Lower lobe of right lung (tissue), 2 donors: Measurements from ENCODE around the gene LORICRIN. TPM values are rescaled to one million over a fixed set of nuclear protein-coding genes. Genes with fewer than 3 reads are reported as not detected.

Experiments
- ATAC-seq, 2 donors: fragments of 200-7000 bp; cut with Tn5 transposase; one replicate each; pipeline ENCODE4 v1.9.1; 2020 to 2022; ENCODE audit warnings: mild to moderate bottlenecking in 2 of 2, moderate library complexity in 2 of 2
- DNase-seq: peaks from one replicate; pipeline ENCODE4 v3.0.0-alpha.2; 2020
- H3K27ac ChIP-seq: fragments of 200-600 bp; one replicate; pipeline ENCODE4 v1.8.0; 2022
- H3K27me3 ChIP-seq: fragments of 200-600 bp; one replicate; pipeline ENCODE4 v1.8.0; 2022; ENCODE audit warnings: low read depth
- H3K36me3 ChIP-seq: fragments of 200-600 bp; one replicate; pipeline ENCODE4 v1.8.0; 2022; ENCODE audit warnings: mild to moderate bottlenecking
- H3K4me1 ChIP-seq: fragments of 200-600 bp; one replicate; pipeline ENCODE4 v1.8.0; 2022
- H3K4me3 ChIP-seq: fragments of 200-600 bp; one replicate; pipeline ENCODE4 v1.8.0; 2022; ENCODE audit warnings: mild to moderate bottlenecking
- H3K9me3 ChIP-seq: fragments of 200-600 bp; one replicate; pipeline ENCODE4 v1.8.0; 2022
- CTCF ChIP-seq: fragments of 200-600 bp; IDR thresholded peaks from one replicate; pipeline ENCODE4 v1.8.0; 2022; ENCODE audit warnings: antibody characterized with exemption, mild to moderate bottlenecking
- intact Hi-C: fragments of 100-400 bp; cut with DNase I; formaldehyde crosslinking; loops from one replicate; pipeline ENCODE4 v1.11.0; 2022
- total RNA-seq: library from RNA; stranded (reverse); fragmentation: NEBNext Ultra II Directional; extraction: Animal tissue kit (Norgen Biotek cat#: 25700); gene quantifications from one replicate; pipeline ENCODE4 v1.2.1, GENCODE V29; 2021
- donor health status: DM: no; HTN: yes; CAD: no; lungs with severe emphysema.

LORICRIN gene
- total RNA-seq, 1 donor from 2014 or later: not detected

DNA sequence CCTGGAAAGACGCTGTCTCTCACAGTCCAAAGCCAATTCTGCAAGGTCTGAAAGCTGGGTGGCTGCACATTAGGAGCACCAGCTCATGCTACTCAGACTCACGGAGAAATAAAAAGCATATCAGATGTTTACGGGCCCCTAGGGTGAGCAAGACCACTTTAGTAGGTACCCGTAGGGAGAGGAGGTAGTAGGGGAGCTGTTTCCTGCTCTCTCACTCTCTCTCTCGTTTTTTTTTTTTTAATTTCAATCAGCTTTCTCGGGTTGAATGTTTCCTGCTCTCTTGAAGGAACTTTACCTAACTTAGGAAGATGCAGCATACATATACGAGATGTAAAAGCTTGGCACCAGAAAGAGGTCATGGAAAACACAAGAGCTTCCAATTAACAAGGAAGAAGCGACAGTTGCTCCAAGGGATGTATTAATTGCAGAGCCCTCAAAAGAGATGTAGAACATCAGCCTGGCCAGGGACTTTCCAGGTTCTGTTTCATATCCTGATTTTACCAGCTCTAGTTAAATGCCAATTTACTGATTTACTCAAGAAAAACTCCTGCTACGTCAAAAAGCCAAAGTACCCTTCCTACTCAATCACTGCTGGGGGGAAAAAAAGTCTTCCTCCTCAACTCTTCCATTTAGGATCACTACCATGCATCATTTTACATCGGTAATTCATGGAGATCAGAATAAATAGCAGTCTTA, 3.1 kb downstream of the LORICRIN start:
- peaks cover 60% of the 10 kb centered on the region for H3K27me3 ChIP-seq
- H3K4me3 ChIP-seq: no peak overlapping the region
- intact Hi-C loops: no loop called here
- peaks cover 11% of the 10 kb centered on the region for H3K4me1 ChIP-seq
- no peaks in the 10 kb centered on the region for H3K9me3 ChIP-seq
- no peak overlapping the region for H3K27ac ChIP-seq
- no peaks in the 10 kb centered on the region for H3K36me3 ChIP-seq
- ATAC-seq (no peak), DNase-seq (no peak)
- TF ChIP-seq CTCF: no peak

GRCh38 chr1:153265457-153265856, 6.0 kb downstream of the LORICRIN start:
- no peak for DNase-seq
- H3K9me3 ChIP-seq: no peaks in the 10 kb centered on the region
- intact Hi-C loops: no loop called here
- no peak overlapping the region for H3K4me3 ChIP-seq
- no peak for TF ChIP-seq CTCF
- H3K27ac ChIP-seq: no peak overlapping the region
- H3K27me3 ChIP-seq: peaks cover 56% of the 10 kb centered on the region
- no peak for ATAC-seq
- H3K4me1 ChIP-seq: peaks cover 11% of the 10 kb centered on the region
- H3K36me3 ChIP-seq: no peaks in the 10 kb centered on the region

GRCh38 chr1:153271711-153272110, 12.2 kb downstream of the LORICRIN start:
- intact Hi-C loops: no loop called here
- Histone ChIP-seq H3K27me3 (peaks cover 16% of the 10 kb centered on the region), H3K36me3 (no peaks in the 10 kb centered on the region), H3K4me3 (no peak overlapping the region), H3K27ac (no peak overlapping the region), H3K4me1 (no peaks in the 10 kb centered on the region), H3K9me3 (no peaks in the 10 kb centered on the region)
- no peak for DNase-seq
- TF ChIP-seq CTCF: no peak
- ATAC-seq: no peak

GRCh38 chr1:153272186-153272585, 12.7 kb downstream of the LORICRIN start:
- no peak for TF ChIP-seq CTCF
- H3K4me1 ChIP-seq: no peaks in the 10 kb centered on the region
- intact Hi-C loops: no loop called here
- no peak overlapping the region for H3K27ac ChIP-seq
- no peaks in the 10 kb centered on the region for H3K9me3 ChIP-seq
- no peak for ATAC-seq
- no peaks in the 10 kb centered on the region for H3K36me3 ChIP-seq
- H3K27me3 ChIP-seq: peaks cover 16% of the 10 kb centered on the region
- no peak overlapping the region for H3K4me3 ChIP-seq
- no peak for DNase-seq

- Histone ChIP-seq H3K4me3 (no peak overlapping the region), H3K36me3 (no peaks in the 10 kb centered on the region), H3K27me3 (peaks cover 4% of the 10 kb centered on the region), H3K9me3 (no peaks in the 10 kb centered on the region), H3K27ac (no peak overlapping the region), H3K4me1 (no peaks in the 10 kb centered on the region)
- peak; percentile 60 for TF ChIP-seq CTCF
- intact Hi-C loops: no loop called here
- no peak for DNase-seq
- ATAC-seq: peak; percentile 43 to 52
These were observed 18.4 kb downstream of the LORICRIN start for GRCh38 chr1:153277852-153278251.
